Esophagus squamous epithelium (tissue), 4 donors: ENCODE measurements around the gene COA8.

Source experiments
- CTCF ChIP-seq, 6 experiments: fragments of 450-650 bp in 4 of 6; fragments of 200-600 bp in 2 of 6; sonication (generic) in 2 of 6; IDR thresholded peaks; one replicate each; pipeline ENCODE4 v1.5.1; 2016 to 2019; ENCODE audit warnings: antibody characterized with exemption in 6 of 6, mild to moderate bottlenecking in 4 of 6, moderate library complexity in 4 of 6
- POLR2A ChIP-seq, 4 donors: fragments of 450-650 bp; IDR thresholded peaks; one replicate each; pipeline ENCODE4 v1.6.1; 2017; ENCODE audit warnings: antibody characterized with exemption in 4 of 4, mild to moderate bottlenecking in 4 of 4, moderate library complexity in 3 of 4

DNA sequence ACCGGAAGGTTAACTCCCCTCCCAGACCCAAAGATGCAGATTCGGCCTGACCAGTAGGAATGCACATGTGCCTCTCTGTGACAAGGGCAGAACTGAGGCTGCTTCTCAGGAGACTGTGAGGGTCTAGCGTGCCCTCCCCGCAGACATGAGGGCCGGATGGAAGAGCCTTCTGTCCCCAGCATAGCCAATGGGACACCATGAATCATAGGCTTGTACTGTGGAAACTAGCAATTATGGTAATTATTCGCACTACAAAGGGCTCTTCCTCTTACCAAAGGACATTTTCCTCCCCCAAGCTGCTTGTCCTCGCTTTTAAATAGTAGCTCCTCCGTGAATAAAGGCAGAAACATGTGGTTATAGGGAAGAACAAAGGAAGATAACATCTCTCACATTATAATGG lies 6.2 kb downstream of the COA8 start:
- no peak for TF ChIP-seq CTCF (IDR thresholded peaks at IDR 0.05)
- no peak for TF ChIP-seq POLR2A (IDR thresholded peaks at IDR 0.05)
